GM21723 (cell line): ENCODE data around the gene GLE1.
A peak's percentile ranks its signal among the peaks of the same experiment; 100 is the strongest.

ENCODE experiments used
- ATAC-seq: cut with Tn5 transposase; IDR thresholded peaks from one replicate; pipeline ENCODE4 v1.9.1; 2021; ENCODE audit warnings: mild to moderate bottlenecking, moderate library complexity; ENCODE audit not compliant: unreplicated experiment

Gene GLE1, protein sequence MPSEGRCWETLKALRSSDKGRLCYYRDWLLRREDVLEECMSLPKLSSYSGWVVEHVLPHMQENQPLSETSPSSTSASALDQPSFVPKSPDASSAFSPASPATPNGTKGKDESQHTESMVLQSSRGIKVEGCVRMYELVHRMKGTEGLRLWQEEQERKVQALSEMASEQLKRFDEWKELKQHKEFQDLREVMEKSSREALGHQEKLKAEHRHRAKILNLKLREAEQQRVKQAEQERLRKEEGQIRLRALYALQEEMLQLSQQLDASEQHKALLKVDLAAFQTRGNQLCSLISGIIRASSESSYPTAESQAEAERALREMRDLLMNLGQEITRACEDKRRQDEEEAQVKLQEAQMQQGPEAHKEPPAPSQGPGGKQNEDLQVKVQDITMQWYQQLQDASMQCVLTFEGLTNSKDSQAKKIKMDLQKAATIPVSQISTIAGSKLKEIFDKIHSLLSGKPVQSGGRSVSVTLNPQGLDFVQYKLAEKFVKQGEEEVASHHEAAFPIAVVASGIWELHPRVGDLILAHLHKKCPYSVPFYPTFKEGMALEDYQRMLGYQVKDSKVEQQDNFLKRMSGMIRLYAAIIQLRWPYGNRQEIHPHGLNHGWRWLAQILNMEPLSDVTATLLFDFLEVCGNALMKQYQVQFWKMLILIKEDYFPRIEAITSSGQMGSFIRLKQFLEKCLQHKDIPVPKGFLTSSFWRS

DNA sequence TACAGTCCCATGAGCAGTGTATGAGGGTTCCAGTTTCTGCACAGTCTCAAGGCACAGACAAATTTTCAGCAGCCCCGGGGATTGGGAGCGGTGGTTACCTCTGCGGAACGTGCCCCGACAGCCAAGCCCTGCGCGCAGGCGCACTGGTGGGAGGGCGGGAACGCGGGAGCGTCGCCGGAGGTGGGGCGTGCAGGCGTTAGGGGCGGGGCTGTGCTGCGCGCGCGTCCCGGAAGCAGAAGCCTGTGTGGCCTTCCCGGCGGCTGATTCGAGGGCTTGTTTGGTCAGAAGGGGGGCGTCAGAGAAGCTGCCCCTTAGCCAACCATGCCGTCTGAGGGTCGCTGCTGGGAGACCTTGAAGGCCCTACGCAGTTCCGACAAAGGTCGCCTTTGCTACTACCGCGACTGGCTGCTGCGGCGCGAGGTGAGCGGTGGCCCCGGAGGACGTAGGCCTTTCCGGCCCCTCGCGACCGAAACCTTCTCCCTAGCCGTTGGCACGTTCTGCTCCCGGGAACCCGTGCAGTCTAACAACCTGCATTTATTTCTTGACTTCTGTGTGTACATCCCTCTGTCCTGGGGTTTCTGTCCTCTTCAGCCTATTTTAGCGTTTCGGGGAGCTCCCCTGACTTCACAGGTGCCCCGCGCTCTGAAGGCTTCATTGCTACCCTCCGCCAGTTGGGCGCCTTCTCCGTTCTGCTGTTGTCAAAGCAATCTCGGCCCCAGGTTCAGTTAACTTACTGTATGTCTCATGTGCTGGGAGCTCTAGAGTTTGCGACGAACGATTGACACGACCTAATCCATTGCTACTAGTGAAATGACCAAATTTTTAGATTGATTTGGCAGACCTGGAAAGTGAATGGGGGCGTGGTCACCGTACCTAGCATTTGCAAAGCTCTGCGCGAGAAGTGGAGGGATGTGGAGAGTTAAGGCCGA, at the start of gene GLE1:
Gene GLE1 (plus strand): TSS at position 235 of the 929 bp plus-strand sequence. CDS start 87 bp downstream, at position 322.
- ATAC-seq, result peak; percentile 86

DNA sequence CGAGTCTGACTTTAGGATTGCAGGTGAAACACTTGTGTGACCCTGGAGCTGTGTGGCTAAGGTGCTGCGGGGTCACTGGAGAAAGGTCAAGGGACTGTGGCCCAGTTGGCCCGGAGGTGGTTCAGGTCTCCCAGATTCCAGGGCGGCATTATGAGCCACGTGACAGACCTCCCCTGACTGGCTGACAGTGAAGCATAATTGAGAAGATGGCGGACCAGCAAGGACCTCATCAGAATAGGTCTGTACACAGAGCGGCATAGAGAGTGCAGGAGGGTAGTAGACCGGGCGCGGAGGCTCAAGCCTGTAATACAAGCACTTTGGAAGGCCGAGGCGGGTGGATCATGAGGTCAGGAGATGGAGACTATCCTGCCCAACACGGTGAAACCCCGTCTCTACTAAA, 49.5 kb upstream of the GLE1 start:
- no peak for ATAC-seq

DNA sequence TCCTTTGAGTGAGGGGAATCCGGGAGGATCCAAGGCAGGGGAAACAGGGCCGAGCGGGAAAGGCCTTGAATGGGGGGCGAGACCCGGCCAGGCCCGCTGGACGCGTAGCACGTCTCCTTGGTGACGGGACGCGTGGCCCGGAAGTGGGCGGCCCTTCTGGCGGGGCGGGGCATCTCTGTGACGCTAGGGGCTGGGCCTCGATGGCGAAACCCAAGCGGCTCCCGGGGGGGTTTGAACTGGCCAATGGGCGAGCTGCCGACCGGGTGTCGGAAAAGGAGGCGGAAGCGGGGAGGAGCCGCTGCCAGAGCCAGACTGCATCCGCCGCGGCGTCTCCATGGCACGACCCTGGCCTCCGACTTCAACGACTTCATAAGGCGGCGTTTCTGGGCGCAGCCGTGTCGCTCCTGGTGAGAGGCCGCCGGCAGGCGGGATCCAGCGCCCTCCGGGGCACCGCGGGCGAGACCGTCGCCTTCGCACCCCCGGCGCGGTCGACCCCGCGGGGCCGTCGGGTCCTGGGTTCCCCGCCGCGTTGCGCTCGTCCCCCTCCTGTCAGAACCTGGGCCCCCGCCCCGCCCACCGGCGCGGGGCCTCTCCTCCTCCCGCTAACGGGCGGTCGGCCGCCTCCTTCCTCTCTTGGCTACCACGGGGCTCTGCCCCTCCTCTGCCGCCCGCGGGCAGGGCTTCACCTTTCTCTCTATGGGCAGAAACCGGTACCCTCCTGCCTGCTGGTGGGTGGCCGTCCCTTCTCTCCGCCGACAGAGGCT, 48.5 kb upstream of the GLE1 start, which contains the start of gene ODF2:
Gene ODF2 (plus strand): TSS at position 158 of the 764 bp plus-strand sequence. CDS start 86 bp downstream, at position 244.
- ATAC-seq, result peak; percentile 78

DNA sequence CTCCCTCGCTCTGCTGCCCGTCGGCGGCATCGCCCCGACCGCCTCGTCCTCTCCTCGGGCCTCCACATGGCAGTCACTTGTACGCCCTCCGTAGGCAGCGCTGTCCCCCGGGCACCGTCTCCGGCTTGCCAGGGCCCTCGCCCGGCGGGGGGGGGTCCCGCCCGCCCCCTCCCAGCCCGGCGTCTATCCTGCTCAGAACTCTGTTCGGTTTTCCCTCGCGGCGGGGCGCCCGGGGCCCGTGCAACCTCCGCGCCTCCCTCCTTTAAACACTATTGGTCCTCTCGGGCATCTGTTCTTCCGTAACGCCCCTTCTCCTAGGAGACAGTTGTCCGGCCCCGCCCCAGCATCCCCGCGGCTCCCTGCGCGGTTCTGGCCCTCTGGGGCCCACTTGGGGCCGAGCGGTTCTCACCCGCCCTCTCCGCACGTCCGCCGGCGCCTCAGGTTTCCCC, 47.9 kb upstream of the GLE1 start:
- peak; percentile 71 for ATAC-seq

DNA sequence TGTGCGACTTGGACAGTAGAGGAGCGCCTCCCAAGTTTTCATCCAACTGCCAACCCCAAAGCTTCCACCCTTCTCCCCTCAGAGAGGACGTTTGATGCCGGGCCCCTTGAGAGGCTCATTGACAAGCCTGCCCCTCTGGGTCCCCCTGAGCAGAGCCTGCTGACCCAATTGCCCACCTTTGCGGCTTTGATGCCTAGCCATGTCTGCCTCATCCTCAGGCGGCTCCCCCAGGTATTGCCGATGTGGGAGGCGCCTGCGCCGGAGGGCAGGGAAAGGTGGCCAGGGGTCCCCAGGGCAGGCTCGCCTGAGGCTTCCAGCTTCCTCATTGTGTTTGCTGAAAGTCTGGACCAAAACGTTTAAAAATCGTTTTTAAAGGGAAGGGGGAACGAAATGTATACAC, 47.3 kb upstream of the GLE1 start:
- no peak for ATAC-seq

DNA sequence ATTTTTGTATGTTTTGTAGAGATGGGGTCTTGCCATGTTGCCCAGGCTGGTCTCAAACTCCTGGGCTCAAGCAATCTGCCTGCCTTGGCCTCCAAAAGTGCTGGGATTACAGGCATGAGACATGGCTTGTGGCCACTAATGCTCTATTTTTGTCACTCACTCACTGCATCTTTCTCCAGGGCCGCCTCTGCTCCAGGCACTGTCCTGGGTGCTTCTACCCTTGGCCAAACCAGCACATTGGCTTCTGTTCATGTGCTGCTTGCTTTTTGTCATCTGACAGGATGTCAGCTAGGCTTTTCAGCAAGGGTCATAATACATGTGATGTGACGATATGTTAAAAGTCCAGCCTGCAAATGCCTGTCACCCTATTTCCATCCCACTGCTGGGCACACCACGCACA, 45.5 kb upstream of the GLE1 start:
- no peak for ATAC-seq

DNA sequence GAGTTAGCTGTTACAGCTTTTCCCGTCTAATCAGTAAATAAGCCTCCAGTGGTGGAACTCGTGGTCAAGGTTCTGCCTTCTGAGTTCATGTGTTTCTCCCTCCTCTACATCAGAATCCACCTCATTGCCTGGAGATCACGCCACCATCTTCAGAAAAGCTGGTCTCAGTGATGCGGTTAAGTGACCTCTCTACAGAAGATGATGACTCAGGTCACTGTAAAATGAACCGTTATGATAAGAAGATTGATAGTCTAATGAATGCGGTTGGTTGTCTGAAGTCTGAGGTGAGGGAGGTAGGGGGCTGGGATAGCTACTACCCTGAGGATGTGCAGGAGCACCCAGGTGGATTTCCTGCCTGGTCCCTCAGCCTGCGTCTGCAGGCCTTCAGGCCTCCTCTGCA, 35.4 kb upstream of the GLE1 start:
- ATAC-seq, result no peak

DNA sequence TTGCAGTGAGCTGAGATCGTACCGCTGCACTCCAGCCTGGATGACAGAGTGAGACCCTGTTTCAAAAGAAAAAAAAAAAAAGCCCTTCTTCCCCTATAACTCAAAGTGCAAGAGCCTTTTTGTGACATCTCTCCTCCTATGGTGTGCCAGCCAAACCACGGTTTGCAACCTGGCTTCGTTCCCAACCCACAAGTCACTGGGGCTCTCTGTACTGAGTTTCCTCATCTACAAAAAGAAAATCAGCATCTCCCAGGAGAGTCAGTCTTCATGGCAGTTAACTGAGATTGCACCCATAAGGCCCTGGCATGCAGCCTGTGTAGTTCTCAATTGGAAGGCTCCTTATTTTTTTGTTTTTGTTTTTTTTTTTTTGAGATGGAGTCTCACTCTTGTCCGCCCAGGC, 34.0 kb upstream of the GLE1 start:
- no peak for ATAC-seq

DNA sequence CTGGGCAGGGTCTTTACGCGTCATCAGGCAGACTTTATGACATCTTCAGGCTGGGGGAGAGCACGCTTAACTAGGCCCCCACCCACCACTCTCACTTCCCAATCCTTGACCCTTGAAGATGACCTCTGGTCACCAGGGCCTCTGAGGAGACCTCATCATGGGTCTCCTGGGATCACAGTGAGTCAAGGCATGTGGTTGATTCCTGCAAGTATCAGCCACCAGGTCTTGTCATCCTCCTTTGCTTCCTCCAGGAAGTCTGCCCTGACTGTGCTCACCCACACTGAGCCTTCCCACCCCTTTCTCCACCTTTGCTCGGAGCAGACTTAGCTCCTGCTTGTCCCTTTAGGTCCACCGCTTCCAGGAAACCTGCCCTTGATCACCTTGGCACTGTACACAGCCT, 31.4 kb upstream of the GLE1 start:
- no peak for ATAC-seq

DNA sequence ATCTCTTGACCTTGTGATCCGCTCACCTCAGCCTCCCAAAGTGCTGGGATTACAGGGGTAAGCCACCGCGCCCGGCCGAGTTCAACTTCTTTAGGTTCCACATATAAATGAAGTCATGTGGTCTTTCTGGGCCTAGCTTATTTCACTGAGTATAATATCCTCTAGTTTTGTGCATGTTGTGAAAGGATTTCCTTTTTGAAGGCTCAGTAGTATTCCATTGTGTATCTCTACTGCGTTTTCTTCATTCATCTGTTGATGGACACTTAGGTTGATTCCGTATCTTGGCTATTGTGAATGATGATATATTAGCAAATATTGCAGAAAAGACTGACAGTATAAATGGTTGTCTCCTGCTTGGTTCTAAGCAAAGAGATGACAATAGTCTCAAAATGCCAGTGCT, 28.7 kb upstream of the GLE1 start:
- no peak for ATAC-seq

DNA sequence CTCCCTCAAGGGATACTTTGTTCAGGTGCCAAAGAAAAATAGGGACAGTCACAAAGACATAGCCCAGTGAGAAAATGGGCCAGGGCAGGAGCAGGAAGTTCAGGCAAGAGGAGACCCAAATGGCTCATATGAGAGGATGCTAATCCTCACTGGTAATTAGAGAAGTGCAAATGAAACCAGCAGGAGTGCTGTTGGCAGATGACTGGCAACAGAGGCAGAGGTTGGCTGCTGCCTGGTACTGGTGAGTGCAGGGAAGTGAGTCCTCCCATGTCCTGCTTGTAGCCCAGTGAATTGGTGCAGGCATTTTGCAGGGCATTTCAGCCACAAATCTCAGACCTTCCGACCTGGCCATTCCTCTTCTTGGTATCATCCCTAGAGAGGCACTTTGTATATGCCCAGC, 25.3 kb upstream of the GLE1 start:
- ATAC-seq, result no peak

DNA sequence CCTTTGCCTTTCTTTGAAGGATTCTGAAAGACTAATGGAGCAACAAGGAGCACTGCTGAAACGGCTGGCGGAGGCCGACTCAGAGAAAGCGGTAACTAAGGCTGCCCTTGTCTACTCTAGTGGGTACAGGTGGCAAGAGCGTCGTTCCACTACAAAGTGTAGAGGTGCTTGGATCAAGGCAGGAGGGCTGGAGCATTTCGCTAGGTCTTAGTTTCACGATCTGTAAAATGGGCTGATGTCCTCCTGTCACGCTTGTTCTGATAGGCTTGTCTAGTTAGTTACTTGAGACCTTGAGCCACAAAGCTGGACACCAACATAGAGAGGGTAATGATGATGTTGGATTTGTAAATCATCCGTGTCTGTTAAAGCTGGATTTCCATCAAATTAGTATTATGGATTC, 23.0 kb upstream of the GLE1 start:
- ATAC-seq, result no peak

DNA sequence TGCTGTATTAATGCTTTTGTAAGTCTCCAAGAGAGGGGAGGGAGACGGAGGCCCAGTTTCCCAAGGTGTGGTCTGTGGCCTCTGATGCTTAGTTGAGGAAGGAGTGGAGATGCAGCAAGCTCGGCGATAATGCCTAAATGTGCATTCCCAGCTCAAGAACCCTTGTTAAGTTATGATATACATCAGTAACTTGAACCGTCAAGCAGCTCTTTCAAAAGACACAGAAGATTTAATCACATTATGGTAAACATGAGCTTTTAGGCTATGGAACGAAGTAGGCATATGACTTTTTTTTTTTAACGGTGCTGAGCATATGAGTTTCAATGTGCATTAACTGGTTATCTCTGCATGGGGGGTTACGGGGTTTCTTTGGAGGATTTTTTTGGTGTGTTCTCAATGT, 22.3 kb upstream of the GLE1 start:
- no peak for ATAC-seq

DNA sequence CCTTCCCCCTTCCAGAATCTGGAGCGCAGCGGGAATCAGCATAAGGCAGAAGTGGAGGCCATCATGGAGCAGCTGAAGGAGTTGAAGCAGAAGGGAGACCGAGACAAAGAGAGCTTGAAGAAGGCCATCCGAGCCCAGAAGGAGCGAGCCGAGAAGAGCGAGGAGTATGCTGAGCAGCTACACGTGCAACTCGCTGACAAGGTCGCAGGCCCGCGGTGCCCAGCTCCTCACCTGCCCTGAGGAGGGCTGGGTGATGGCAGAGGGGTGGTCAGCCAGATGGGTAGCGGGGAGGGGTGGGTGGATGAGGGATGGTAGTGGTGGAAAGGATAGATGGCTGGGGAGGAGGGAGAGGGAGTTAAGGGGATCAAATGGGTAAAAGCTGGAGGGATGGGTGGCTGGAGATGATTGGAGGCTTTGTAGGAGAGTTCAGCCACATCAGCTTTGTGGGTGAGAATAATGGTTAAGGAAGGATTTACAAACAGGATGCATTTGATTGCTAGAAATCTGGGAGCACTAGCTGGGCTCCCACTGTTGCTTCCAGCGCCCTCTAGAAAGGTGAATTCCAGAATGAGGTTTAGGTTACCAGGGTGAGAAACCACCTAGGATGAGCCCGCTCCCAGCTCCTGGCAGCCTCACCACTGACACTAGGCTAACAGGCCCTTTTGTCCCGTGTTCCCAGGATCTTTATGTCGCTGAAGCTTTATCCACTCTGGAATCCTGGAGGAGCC, 19.7 kb upstream of the GLE1 start:
- ATAC-seq, result no peak

DNA sequence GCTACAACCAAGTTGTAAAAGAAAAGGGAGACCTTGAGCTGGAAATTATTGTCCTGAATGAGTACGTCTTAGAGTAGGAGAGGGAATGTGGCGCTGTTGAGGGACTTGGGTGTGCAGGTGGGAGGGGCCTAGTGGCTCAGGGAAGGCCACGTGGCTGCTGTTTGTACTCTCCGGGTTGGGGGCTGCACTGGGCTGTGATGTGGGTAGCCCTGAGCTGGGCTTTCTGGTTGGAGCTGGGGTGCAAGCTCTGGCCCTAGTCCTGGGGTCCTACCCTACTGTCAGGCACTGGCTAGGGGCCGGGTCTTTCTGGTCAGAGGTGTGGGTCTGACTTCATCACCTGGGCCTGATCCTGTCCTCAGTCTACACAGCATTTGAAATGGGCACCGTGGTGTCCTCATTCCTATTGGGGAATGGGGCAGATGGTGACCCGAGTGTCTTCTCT, 19.1 kb upstream of the GLE1 start:
- no peak for ATAC-seq

DNA sequence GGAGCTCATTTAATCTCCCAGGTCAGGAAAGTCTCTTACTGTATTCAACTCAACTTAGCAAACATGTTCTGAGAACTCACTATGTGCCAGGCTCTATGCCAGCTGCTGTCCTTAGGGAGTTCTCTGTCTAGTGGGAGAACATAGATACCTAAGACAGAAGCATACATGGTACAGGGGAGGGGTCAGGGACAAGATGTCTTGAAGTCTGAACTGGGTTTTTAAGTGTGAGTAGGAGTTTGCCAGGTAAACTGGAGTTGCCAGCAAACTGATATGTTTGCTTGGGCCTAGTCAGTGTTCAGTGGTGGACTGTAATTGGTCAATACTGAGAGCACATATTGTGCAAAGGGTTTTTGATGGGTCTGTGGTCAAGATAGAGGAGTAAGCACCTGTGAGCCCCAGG, 18.3 kb upstream of the GLE1 start:
- no peak for ATAC-seq

DNA sequence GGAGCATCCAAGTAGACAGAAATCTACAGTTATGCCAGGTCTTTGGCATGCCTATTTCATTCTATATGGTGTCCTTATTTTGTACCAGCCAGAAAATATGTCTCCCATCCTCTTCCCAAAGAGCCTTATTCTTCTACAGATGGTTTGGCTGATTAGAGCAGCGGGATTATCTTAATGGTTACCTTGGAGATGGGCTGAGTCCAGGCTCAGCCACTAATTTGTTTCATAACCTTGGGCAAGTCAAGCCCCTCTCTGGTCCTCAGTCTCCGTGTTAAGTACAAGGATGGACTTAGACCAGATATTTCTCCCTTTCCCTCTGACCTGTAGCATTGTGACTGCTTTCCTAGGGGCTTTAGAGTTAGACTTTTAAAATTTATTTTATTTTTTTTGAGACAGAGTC, 11.1 kb upstream of the GLE1 start:
- ATAC-seq, result no peak

DNA sequence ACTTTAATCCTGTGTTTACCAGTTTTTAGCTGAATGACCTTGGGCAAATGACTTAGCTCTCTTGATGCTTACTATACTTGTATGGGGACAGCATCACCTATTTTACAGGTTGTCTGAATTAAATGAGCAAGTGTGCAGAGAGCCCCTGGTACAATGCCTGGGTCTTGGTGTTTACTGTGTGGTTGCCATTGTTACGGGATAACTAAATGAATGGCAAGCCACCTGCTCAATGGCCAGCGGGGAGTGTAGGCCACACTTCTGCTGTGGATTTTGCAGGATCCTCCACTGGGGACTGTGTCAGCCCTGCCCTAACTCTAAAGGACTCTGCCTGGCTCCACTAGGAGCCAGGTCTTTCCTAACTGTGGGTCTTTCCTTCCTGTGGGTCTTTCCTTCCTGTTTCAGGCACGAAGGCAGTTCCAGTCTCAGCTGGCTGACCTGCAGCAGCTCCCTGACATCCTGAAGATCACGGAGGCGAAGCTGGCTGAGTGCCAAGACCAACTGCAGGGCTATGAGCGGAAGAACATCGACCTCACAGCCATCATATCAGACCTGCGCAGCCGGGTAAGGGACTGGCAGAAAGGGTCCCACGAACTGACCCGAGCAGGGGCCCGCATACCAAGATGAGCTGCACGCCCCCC, 10.3 kb upstream of the GLE1 start:
- ATAC-seq, result no peak

DNA sequence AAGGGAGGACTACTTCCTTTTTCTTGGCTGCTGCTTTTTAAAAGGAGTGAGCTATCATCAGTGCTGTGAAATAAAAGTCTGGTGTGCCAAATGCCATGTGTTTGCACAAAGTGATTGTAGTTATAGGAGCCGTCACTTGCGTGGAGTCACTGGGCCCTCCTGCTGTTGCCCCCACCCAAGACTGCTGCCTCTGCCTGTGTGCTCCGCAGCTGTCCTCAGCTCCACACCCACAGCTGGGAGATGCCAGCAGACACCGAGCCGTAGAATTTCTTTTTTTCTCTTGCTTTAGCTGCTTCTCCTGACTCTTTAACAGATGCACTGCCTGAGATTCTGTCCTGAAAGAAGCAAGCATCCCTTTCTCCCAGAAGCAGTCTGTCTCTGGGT, 9.8 kb upstream of the GLE1 start:
- no peak for ATAC-seq
